GDM1 (cell line): Measurements from ENCODE around the gene FRYL.
A peak's percentile ranks its signal among the peaks of the same experiment; 100 is the strongest.
"Not testable (repeated sequence)": the region's sequence is repeated elsewhere in the genome, so short reads cannot be mapped to it uniquely, and the experiment has no call there.

Experiments
- DNase-seq: peaks from one replicate; lab custom pipeline; 2025; lab: John Stamatoyannopoulos, UW

FRYL gene

DNA sequence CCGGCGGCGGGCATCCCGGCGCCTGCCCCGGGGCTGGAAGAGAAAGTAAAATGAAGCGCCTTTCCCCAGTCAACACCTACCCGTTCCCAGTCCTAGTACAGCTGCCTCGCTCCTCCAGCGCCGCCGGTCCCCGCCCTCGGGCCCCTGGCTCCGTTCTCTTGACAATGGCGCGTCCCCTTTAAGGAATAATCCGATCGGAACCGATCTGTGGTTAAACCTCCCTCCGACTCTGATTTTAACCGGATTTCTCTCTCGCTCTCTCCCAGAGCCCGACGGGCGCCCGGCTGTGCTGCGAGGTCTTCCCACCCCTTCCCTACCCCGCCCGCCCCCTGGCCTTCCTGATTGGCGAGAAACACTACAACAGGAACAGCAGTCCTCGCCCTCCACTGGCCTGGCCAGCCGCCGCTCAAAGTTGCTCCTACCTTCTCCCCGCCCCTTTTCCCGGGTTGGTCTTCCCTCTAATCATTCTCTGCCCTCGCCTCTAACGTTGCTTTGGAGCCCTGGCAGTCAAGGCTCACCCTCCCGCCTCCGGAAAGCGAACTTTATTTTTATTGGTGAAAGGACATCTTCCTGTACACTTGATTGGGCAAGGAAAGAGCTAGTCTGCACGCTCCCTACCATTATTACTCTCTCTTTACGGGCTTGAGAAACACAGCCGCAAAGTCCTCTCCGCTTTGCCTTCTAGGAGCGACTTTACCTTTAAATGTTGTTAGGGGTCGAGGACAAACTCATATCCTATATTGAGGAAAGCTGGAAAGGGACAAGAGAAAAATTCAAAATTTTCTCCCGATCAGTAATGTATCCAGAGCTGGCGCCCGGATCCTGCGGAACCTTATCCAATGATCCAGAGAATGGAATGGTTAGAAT lies at the start of gene FRYL:
Gene FRYL (minus strand): TSS at position 282 of the 867 bp plus-strand sequence. CDS start 145,869 bp downstream, outside the sequence.
- DNase-seq: peak; percentile 98

GRCh38 chr4:48827622-48828021 lies 47.5 kb upstream of the FRYL start:
- DNase-seq: no peak

DNA sequence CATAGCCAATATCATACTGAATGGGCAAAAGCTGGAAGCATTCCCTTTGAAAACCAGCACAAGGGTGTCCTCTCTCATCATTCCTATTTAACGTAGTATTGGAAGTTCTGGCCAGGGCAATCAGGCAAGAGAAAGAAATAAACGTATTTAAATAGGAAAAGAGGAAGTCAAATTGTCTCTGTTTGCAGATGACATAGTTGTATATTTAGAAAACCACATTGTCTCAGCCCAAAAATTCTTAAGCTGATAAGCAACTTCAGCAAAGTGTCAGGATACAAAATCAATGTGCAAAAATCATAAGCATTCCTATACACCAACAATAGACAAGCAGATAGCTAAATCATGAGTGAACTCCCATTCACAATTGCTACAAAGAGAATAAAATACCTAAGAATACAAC lies 41.4 kb upstream of the FRYL start:
- DNase-seq: not testable (repeated sequence)

GRCh38 chr4:48816971-48817370 lies 36.9 kb upstream of the FRYL start:
- DNase-seq: no peak

- DNase-seq: not testable (repeated sequence)
These were observed 36.2 kb upstream of the FRYL start for GRCh38 chr4:48816297-48816696.

GRCh38 chr4:48815483-48815882 lies 35.4 kb upstream of the FRYL start:
- DNase-seq: no peak

- DNase-seq: no peak
These were observed 33.9 kb upstream of the FRYL start for GRCh38 chr4:48813964-48814363.

DNA sequence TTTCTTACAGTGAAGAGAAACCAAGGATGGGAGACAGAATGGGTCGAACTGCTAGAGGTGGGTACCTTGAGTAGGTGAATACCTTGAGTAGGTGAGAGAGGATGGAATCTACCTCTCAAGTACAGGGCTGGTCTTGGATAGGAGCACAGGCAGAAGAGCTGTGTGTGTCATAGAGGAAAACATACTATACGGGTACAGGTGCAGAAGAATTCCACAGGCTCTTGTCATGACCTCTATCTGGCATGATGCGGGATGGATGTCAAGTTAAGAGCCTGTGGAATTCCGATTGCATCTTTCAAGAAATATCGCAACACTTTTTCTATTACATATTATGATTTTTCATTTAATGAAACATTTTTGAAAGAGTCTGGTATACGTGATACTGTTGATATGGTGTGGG lies 32.8 kb upstream of the FRYL start:
- DNase-seq: no peak

DNA sequence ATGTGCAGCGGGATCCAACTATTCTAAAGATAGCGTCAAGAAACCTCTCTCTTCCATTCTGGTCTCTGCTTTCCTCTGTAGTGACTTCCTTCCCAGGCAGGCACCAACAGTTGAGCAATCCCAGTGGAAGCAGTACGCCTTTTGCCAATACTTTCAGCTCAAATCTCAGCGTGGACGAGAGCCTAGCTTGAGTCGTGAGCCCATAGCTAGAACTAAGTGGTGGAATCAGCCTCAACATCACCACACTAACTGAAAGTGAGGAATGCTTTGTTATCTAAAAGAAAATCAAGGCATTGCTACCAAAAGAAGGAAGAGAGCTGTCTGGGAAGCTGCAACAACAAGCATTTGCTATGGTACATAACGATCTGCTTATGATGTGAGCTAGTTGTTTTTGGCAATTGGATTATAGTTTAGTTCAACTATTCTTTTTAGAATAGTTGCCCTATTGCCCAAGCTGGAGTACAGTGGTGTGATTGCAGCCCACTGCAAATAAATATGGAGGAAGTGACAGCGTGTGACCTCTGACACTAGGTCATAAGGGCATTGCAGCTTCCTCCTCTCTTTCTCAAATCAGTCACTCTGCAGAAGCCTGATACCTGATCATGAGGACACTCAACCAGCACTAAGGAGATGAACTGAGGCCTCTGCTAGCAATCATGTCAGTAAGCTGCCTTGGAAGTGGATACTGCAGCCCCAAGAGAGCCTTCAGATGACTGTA lies 24.7 kb upstream of the FRYL start:
- DNase-seq: no peak

DNA sequence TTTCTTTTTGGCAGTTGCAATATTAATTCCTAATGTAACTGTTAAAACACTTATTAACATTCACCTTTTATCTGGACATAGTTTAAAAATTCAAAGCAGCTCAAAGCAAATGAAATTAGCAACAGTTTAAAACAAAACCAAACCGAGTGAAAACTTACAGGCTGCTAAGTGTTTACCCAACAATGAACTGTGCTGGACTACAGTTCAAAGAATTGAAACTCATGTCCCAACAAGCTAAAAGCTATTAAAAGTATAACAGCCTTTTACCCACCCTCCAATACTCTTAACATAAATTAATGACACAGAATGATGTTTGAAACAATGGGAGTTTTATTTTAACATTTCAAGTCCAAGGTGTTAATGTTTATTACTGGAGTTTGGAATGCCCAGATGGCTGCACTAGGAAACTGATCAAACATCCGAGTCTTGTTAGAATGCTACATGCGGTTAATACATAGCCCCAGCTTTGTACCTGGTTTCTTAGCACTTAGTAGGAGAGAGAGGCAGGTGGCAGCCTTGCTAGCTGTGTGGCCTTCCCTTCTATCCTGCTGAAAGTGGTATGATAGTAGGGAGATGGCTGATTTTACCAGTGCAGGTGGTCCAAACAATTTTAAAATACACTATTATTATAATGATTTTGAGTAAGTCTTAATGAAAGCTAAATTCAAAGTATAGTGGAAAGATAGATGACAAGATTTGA lies 21.1 kb upstream of the FRYL start:
- DNase-seq: no peak

DNA sequence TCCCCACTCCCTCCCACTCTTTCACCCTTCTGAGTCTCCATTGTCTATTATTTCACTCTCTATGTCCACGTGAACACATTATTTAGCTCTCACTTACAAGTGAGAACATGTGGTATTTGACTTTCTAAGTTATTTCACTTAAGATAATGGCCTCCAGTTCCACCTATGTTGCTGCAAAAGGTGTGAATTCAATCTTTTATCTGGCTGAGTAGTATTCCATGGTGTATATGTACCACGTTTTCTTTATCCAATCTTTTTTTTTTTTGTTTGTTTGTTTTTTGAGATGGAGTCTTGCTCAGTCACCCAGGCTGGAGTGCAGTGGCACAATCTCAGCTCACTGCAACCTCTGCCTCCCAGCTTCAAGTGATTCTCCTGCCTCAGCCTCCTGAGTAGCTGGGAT lies 20.1 kb upstream of the FRYL start:
- DNase-seq: not testable (repeated sequence)

DNA sequence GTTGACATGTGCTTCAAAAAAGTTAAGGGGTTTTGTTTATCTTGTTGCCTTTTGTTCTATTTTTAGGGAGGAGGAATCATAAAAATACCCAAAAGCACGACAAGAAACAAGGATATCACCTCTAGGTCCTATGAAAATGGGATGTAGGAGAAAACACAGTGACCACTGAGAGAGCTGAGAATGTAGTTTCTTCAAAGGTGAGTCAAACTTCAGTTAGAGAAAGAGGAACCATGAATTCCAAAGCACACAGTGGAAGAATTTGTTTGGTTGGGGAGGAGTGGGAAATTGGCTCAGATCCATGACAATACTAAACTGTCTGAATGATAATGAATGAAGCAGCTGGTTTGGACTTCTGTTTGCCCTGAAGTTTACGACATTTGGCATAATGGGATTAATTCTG lies 19.1 kb upstream of the FRYL start:
- no peak for DNase-seq

GRCh38 chr4:48798117-48798516 lies 18.0 kb upstream of the FRYL start:
- DNase-seq: no peak

GRCh38 chr4:48796927-48797679 lies 17.0 kb upstream of the FRYL start:
- DNase-seq: no peak

- DNase-seq: no peak
These were observed 16.3 kb upstream of the FRYL start for GRCh38 chr4:48796191-48796926.

DNA sequence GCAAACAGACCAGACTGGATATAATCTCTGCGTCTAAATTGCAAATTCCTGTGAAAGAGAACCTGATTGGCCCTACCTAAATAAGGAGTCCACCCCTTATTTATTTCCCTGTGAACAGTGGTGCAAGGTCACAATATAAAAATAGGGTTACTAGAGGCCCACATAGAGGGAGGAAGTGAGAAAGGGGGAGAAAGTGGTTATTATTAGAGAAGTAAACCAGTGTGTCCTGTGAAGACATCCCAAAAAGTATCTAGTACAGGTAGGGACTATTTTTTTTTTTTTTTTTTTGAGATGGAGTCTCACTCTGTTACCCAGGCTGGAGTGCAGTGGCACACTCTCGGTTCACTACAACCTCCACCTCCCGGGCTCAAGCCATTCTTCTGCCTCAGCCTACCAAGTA lies 15.0 kb upstream of the FRYL start:
- no peak for DNase-seq

GRCh38 chr4:48792348-48793006 lies 12.4 kb upstream of the FRYL start:
- no peak for DNase-seq

DNA sequence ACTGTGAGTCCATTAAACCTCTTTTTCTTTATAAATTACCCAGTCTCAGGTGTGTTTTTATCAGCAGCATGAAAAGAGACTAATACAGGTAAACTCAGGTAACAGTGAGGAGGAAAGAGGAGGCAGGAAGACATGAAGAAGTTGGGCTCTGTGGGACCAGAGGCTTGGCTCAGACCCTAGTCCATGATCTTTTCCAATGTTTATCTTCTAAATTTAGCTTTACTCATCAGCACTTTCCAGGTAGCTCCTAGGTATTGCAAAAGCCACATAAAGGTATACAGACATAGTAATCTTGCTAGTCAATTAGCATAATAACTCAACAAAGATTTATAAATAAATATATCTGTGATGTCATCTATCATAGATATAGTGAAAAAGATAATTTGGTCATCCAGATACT lies 11.2 kb upstream of the FRYL start:
- DNase-seq: no peak

DNA sequence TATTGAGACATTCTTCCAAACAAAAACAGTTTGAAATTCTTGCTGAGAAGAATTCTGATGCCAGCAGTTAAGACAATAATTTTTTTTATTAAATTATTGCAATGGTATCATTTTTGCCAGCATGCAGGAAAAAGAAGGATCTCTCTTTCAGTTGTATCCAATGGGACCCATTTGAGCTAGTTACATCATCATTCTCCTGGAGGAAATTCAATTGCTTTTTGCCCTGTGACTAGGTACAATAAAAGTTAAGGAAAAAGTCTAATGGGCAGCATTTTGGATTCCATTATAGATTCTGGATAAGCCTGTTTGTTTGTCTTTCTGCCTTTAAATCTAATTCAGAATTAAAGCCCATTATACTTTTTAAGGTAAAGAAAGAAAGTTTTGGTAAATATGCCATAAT lies 10.5 kb upstream of the FRYL start:
- DNase-seq: no peak

DNA sequence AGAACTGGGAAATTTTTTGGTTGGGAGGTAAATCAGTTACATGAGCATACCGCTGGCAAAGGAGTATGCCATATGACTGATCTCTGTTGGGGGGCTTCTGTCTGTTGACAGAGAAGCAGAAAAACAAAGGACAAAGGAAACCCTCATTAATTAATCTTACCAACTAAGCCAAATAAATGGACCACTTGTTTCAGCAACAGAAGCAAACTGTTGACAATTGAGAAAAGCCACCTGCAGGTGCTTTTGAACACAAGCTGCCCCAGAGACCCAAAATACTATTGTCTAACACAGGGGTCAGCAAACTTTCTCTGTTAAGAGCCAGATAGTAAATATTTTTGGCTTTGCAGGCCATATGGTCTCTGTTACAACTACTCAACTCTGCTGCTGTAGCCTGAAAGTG lies 7.0 kb upstream of the FRYL start:
- DNase-seq: no peak

DNA sequence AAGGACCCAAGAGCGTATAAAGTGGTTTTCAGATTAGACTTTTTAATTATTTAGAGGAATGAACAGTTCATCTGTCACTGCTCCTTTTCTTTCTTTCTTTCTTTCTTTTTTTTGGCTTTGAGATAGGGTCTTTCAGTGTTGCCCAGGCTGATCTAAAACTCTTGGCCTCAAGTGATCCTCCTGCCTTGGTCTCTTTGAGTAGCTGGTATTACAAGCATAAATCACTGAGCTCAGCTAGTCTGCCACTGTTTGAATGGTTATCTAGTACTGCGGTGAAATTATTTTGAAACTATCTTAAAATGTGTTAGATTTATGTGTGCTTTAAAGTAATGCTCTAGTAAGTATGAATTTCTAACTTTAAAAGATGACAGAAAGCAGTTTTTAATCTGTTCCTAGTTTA lies 6.5 kb upstream of the FRYL start:
- DNase-seq: no peak
